ENCODE data around the gene ASB3. TPM values are rescaled to one million over a fixed set of nuclear protein-coding genes. Genes with fewer than 3 reads are reported as not detected.
"Not testable (repeated sequence)": the region's sequence is repeated elsewhere in the genome, so short reads cannot be mapped to it uniquely, and the experiment has no call there.

The ASB3 gene
- total and polyA plus RNA-seq, 4 donors = 2.7 to 13.6 (median 8.7) TPM

- H3K4me1 ChIP-seq (ENCODE audit: control insufficient read depth in 4 of 4, insufficient read depth in 4 of 4, low read length in 3 of 4) = peaks cover 0 to 8% (median 4%) of the 10 kb centered on the region in 4 donors
- WGBS = 100% methylated on average over 1 of the region's 1 CpG
Observed at GRCh38 chr2:53765767-53766166, 21.0 kb downstream of the ASB3 start.

DNA sequence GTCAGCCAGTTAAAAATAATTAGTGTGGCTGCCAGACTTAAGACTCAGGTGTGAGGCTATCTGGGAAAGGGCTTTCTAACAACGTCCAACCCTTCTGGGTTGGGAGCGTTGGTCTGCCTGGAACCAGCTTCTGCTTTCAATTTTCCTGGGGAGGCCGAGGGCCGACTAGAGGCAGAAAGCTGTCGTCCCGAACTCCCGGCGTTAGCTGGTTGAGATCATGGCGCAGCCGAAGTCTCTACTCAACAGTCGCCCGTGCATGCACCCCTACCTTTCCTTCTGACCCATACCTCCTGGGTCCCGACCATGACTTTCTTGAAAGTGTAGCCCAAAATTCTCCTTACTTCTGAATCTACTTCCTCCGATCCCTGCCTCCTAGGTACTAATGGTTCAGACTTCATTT, 29.5 kb downstream of the ASB3 start:
- H3K4me1 ChIP-seq (ENCODE audit: control insufficient read depth in 4 of 4, insufficient read depth in 4 of 4, low read length in 3 of 4); DNase-seq (ENCODE audit: low spot score); H3K9ac ChIP-seq (ENCODE audit: low read depth in 1 of 2, low read length in 2 of 2); H3K27me3 ChIP-seq (ENCODE audit: control insufficient read depth in 4 of 4, insufficient read depth in 4 of 4, low read length in 3 of 4); H3K4me3 ChIP-seq (ENCODE audit: low read depth in 1 of 3, low read length in 3 of 3); H3K36me3 ChIP-seq (ENCODE audit: control insufficient read depth in 4 of 4, insufficient read depth in 3 of 4, low read depth in 1 of 4, low read length in 3 of 4); H3K9me3 ChIP-seq (ENCODE audit: control insufficient read depth in 4 of 4, low read length in 3 of 4); H3K27ac ChIP-seq (ENCODE audit: low read depth in 1 of 2, low read length in 2 of 2): not testable (repeated sequence)
- WGBS = 99% methylated on average over 14 of the region's 14 CpGs

More at GRCh38 chr2:53765767-53766166, 21.0 kb downstream of the ASB3 start:
- no peak for DNase-seq (ENCODE audit: low spot score)
- peaks cover 3 to 9% (median 5%) of the 10 kb centered on the region in 4 donors for H3K36me3 ChIP-seq (ENCODE audit: control insufficient read depth in 4 of 4, insufficient read depth in 3 of 4, low read depth in 1 of 4, low read length in 3 of 4)
- H3K4me3 ChIP-seq (ENCODE audit: low read depth in 1 of 3, low read length in 3 of 3) = no peak overlapping the region
- H3K27me3 ChIP-seq (ENCODE audit: control insufficient read depth in 4 of 4, insufficient read depth in 4 of 4, low read length in 3 of 4) = no peaks in the 10 kb centered on the region
- H3K27ac ChIP-seq (ENCODE audit: low read depth in 1 of 2, low read length in 2 of 2) = no peak overlapping the region
- H3K9me3 ChIP-seq (ENCODE audit: control insufficient read depth in 4 of 4, low read length in 3 of 4) = no peaks in the 10 kb centered on the region
- no peak overlapping the region for H3K9ac ChIP-seq (ENCODE audit: low read depth in 1 of 2, low read length in 2 of 2)
- no peak for TF ChIP-seq HNF4G (IDR thresholded peaks at IDR 0.05)
- no peak for TF ChIP-seq GABPA (IDR thresholded peaks at IDR 0.05 in 1 of 2, conservative IDR thresholded peaks at IDR 0.05 in 1 of 2)
- TF ChIP-seq JUND (IDR thresholded peaks at IDR 0.05) = no peak
- TF ChIP-seq, protein P1, sequence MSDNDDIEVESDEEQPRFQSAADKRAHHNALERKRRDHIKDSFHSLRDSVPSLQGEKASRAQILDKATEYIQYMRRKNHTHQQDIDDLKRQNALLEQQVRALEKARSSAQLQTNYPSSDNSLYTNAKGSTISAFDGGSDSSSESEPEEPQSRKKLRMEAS (IDR thresholded peaks at IDR 0.05) = no peak
- TF ChIP-seq EGR1 (IDR thresholded peaks at IDR 0.05; ENCODE audit: low read depth in 2 of 2) = no peak
- no peak for TF ChIP-seq RAD21 (IDR thresholded peaks at IDR 0.05)
- TF ChIP-seq YY1 (IDR thresholded peaks at IDR 0.05) = no peak
- no peak for TF ChIP-seq HNF4A (conservative IDR thresholded peaks at IDR 0.05)
- TF ChIP-seq RXRA (IDR thresholded peaks at IDR 0.05) = no peak
- TF ChIP-seq, protein P2, sequence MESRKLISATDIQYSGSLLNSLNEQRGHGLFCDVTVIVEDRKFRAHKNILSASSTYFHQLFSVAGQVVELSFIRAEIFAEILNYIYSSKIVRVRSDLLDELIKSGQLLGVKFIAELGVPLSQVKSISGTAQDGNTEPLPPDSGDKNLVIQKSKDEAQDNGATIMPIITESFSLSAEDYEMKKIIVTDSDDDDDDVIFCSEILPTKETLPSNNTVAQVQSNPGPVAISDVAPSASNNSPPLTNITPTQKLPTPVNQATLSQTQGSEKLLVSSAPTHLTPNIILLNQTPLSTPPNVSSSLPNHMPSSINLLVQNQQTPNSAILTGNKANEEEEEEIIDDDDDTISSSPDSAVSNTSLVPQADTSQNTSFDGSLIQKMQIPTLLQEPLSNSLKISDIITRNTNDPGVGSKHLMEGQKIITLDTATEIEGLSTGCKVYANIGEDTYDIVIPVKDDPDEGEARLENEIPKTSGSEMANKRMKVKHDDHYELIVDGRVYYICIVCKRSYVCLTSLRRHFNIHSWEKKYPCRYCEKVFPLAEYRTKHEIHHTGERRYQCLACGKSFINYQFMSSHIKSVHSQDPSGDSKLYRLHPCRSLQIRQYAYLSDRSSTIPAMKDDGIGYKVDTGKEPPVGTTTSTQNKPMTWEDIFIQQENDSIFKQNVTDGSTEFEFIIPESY (IDR thresholded peaks at IDR 0.05) = no peak
- TF ChIP-seq, protein P3, sequence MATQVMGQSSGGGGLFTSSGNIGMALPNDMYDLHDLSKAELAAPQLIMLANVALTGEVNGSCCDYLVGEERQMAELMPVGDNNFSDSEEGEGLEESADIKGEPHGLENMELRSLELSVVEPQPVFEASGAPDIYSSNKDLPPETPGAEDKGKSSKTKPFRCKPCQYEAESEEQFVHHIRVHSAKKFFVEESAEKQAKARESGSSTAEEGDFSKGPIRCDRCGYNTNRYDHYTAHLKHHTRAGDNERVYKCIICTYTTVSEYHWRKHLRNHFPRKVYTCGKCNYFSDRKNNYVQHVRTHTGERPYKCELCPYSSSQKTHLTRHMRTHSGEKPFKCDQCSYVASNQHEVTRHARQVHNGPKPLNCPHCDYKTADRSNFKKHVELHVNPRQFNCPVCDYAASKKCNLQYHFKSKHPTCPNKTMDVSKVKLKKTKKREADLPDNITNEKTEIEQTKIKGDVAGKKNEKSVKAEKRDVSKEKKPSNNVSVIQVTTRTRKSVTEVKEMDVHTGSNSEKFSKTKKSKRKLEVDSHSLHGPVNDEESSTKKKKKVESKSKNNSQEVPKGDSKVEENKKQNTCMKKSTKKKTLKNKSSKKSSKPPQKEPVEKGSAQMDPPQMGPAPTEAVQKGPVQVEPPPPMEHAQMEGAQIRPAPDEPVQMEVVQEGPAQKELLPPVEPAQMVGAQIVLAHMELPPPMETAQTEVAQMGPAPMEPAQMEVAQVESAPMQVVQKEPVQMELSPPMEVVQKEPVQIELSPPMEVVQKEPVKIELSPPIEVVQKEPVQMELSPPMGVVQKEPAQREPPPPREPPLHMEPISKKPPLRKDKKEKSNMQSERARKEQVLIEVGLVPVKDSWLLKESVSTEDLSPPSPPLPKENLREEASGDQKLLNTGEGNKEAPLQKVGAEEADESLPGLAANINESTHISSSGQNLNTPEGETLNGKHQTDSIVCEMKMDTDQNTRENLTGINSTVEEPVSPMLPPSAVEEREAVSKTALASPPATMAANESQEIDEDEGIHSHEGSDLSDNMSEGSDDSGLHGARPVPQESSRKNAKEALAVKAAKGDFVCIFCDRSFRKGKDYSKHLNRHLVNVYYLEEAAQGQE (IDR thresholded peaks at IDR 0.05) = no peak

DNA sequence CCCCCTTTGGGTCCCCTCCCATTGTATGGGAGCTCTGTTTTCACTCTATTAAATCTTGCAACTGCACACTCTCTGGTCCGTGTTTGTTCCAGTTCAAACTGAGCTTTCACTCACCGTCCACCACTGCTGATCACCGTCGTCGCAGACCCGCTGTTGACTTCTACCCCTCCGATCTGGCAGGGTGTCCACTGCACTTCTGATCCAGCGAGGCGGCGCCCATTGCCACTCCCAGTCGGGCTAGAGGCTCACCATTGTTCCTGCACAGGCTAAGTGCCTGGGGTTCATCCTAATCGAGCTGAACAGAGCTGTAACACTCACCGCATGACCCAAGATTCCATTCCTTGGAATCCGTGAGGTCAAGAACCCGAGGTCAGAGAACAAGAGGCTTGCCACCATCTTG, 30.1 kb downstream of the ASB3 start:
- Histone ChIP-seq H3K9ac (ENCODE audit: low read depth in 1 of 2, low read length in 2 of 2) (no peak overlapping the region), H3K4me3 (ENCODE audit: low read depth in 1 of 3, low read length in 3 of 3) (no peak overlapping the region), H3K27me3 (ENCODE audit: control insufficient read depth in 4 of 4, insufficient read depth in 4 of 4, low read length in 3 of 4) (no peaks in the 10 kb centered on the region), H3K36me3 (ENCODE audit: control insufficient read depth in 4 of 4, insufficient read depth in 3 of 4, low read depth in 1 of 4, low read length in 3 of 4) (peaks cover 3 to 8% (median 5%) of the 10 kb centered on the region in 4 donors), H3K4me1 (ENCODE audit: control insufficient read depth in 4 of 4, insufficient read depth in 4 of 4, low read length in 3 of 4) (no peaks in the 10 kb centered on the region), H3K9me3 (ENCODE audit: control insufficient read depth in 4 of 4, low read length in 3 of 4) (no peaks in the 10 kb centered on the region), H3K27ac (ENCODE audit: low read depth in 1 of 2, low read length in 2 of 2) (no peak overlapping the region)
- WGBS = 98% methylated on average over 15 of the region's 15 CpGs
- DNase-seq (ENCODE audit: low spot score) = no peak
- no peak for TF ChIP-seq GABPA (IDR thresholded peaks at IDR 0.05 in 1 of 2, conservative IDR thresholded peaks at IDR 0.05 in 1 of 2)
- TF ChIP-seq, protein P1 (IDR thresholded peaks at IDR 0.05) = no peak
- no peak for TF ChIP-seq FOXA2 (IDR thresholded peaks at IDR 0.05)
- no peak for TF ChIP-seq ATF3 (IDR thresholded peaks at IDR 0.05)
- no peak for TF ChIP-seq YY1 (IDR thresholded peaks at IDR 0.05)
- no peak for TF ChIP-seq FOXA1 (IDR thresholded peaks at IDR 0.05)
- no peak for TF ChIP-seq EGR1 (IDR thresholded peaks at IDR 0.05; ENCODE audit: low read depth in 2 of 2)
- TF ChIP-seq, protein P3 (IDR thresholded peaks at IDR 0.05) = no peak
- no peak for TF ChIP-seq TAF1 (conservative IDR thresholded peaks at IDR 0.05)
- TF ChIP-seq, protein P2 (IDR thresholded peaks at IDR 0.05) = no peak
